Hepatocyte (in vitro differentiated cells): ENCODE data around the gene C14orf119.

ENCODE experiments used
- CTCF ChIP-seq: fragments of 200-600 bp; sonication (generic); IDR thresholded peaks from 2 replicates; pipeline ENCODE4 v1.5.1; 2016; ENCODE audit warnings: antibody characterized with exemption, mild to moderate bottlenecking; ENCODE audit not compliant: poor library complexity
- EZH2 ChIP-seq: fragments of 200-600 bp; sonication (generic); IDR thresholded peaks from 2 replicates; pipeline ENCODE4 v1.6.1; 2016; ENCODE audit warnings: antibody characterized with exemption, mild to moderate bottlenecking, borderline replicate concordance
- EZH2phosphoT487 ChIP-seq: fragments of 200-600 bp; sonication (generic); IDR thresholded peaks from one replicate; pipeline ENCODE4 v1.6.1; 2018; ENCODE audit warnings: antibody characterized with exemption, mild to moderate bottlenecking, low read depth, moderate library complexity; ENCODE audit not compliant: unreplicated experiment, severe bottlenecking

GRCh38 chr14:23089498-23090253, 5.6 kb upstream of the C14orf119 start:
- TF ChIP-seq EZH2phosphoT487 (no peak), CTCF (no peak), EZH2 (no peak)
